GM21576 (cell line): ENCODE results near the gene HADHA.

Experiments
- ATAC-seq: cut with Tn5 transposase; IDR thresholded peaks from one replicate; pipeline ENCODE4 v1.9.1; 2021; ENCODE audit warnings: mild to moderate bottlenecking, moderate library complexity; ENCODE audit not compliant: unreplicated experiment

Gene HADHA

GRCh38 chr2:26245810-26246209, 1.4 kb upstream of the HADHA start:
- peak; percentile 56 for ATAC-seq

- ATAC-seq, result peak; percentile 7
These were observed 850 bp upstream of the HADHA start for GRCh38 chr2:26245231-26245732.

GRCh38 chr2:26243470-26244308, 743 bp downstream of the HADHA start:
- no peak for ATAC-seq

GRCh38 chr2:26241928-26242436, 2.5 kb downstream of the HADHA start:
- no peak for ATAC-seq

DNA sequence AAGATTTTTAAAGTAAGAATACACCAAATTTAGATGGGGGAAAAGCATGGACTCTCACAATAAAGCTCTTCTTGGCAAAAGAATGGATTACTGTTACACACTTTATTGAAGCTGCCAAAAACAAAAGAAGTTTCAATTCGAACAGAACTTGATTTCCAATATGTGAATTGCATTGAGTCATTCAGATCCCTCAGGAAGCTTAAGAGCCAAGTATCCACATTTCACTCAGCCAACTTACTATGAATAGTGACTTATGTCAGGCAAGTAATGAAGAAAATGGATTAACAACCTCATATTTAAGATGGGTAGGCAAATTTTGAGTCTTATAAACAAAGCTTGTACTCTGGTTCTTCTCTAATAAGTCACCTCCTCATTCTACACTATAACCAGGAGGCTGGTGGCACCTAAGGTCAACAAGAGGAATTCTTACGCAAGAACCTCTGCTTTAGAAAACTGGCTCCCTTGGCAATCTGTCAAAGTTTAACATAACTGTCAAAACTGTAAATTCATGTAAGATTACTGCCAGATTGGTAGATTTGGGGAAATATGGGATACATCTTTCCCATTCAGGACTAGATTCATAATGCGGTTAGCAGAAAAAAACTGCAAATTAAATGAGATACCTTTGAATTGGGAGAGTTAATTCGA, 6.0 kb downstream of the HADHA start:
- ATAC-seq, result no peak

DNA sequence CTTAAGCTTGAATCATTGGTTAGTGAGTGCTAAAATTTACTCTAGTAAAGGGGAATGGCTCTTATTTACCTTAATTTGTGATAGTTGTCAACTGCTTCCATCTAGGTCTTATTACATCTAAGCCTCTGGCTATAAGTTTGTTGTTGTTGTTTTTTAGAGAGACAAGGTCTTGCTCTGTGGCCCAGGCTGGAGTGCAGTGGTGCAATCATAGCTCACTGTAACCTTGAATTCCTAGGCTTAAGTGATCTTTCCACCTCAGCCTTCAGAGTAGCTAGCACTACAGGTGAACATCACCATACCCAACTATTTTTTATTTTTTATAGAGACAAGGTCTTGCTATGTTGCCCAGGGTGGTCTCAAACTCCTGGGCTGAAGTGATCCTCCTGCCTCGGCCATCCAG, 6.6 kb downstream of the HADHA start:
- ATAC-seq, result no peak

DNA sequence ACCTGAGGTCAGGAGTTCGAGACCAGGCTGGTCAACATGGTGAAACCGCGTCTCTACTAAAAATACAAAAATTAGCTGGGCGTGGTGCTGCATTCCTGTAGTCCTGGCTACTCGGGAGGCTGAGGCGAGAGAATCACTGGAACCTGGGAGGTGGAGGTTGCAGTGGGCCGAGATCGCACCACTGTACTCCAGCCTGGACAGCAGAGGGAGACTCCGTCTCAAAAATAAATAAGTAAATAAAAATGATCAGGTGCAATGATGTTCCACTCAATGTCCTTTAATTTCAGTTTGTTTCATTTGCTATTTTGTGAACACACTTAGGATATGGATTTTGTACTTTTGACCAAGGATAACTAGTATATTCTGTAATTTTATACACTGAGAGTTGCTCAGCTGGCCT, 9.3 kb downstream of the HADHA start:
- ATAC-seq, result no peak

DNA sequence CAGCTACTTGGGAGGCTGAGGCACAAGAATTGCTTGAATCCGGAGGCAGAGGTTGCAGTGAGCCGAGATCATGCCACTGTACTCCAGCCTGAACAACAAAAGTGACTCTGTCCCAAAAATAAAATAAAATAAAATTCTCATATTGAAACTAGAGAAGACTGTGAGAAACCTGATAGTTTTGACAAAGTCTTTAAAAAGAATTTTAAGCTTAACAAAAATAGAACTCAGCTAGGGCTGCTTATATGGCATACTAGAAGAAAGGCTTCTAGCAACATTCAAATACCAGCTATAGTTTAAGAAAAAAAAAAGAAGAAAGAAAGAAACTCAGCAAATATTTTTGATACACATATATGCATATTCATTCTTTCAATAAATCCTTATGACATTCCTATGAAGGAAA, 13.6 kb downstream of the HADHA start:
- ATAC-seq, result no peak

DNA sequence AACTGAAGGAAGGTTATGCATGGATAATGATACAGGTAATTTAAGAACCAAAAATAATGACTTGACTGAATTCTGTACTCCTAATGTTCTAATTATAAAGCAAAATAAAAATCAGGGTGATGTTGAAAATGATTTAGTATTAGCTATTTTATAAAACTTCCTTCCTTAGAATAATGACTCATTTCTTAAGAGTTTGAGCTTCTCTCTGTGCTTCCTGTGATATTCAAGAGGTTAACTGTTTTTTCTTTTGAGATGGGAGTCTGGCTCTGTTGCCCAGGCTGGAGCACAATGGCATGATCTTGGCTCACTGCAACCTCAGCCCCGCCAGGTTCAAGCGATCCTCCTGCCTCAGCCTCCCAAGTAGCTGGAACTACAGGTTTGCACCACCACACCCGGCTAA, 14.8 kb downstream of the HADHA start:
- no peak for ATAC-seq

DNA sequence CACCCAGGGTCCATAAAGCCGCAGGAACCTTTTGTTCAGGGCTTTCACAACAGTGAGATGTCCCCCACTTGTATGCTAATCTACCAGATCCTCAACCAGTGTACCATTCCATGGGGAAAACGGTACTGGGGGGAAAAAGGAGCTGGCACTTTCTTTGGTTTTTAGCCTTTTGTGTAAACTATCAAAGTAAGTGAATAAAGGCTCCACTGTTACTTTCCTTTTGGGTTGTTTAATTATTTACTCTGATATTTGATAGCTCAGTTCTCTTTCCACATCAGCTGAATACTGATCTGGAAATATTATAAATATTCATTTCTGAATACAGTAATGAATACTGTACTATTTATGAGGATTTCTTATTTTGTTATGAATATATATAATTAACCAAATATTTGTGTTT, 20.3 kb downstream of the HADHA start:
- ATAC-seq, result no peak

- ATAC-seq, result no peak
These were observed 21.4 kb downstream of the HADHA start for GRCh38 chr2:26223018-26223417.

DNA sequence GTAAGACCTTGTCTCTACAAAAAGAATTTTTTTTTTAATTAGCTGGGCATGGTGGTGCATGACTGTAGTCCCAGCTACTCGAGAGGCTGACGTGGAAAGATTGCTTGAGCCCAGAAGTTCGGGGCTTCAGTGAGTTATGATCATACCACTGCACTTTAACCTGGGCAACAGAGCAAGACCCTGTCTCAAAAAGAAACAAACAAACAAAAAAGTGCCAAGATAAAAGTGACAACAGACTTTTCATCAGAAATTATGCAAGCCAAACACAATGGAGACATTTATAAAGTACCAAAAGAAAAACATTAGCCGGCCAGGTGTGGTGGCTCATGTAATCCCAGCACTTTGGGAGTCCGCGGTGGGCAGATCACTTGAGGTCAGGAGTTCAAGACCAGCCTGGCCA, 26.7 kb downstream of the HADHA start:
- ATAC-seq, result no peak

DNA sequence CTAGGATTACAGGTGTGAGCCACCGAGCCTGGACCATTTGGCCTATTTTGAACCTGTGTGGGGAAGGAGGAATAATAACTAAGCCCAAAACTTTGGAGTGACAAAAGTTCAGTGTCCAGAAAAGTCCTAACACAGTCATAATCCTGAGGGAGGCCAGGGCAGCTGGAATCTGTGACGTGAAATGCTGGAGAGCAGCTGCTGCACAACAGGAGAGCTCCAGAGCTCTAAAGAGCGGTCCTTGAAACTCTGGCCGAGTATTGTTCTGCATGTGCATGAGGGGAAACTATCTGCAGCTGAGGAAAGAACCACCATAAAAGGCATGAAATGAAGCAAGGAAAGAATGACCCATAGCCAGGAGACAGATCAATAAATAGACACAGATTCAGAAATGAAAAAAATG, 27.8 kb downstream of the HADHA start:
- ATAC-seq, result no peak

GRCh38 chr2:26215833-26216232, 28.6 kb downstream of the HADHA start:
- ATAC-seq, result no peak

- no peak for ATAC-seq
These were observed 29.7 kb downstream of the HADHA start for GRCh38 chr2:26214759-26215158.

- no peak for ATAC-seq
These were observed 32.4 kb downstream of the HADHA start for GRCh38 chr2:26212011-26212410.

- ATAC-seq, result no peak
These were observed 40.5 kb downstream of the HADHA start for GRCh38 chr2:26203906-26204305.

GRCh38 chr2:26202981-26203490, 41.4 kb downstream of the HADHA start:
- no peak for ATAC-seq

GRCh38 chr2:26197516-26197915, 46.9 kb downstream of the HADHA start:
- ATAC-seq, result no peak

- ATAC-seq, result peak; percentile 55
These were observed 47.6 kb downstream of the HADHA start for GRCh38 chr2:26196683-26197418.
